LHCN-M2 (cell line): ENCODE measurements around the gene SOHLH1. TPM values are rescaled to one million over a fixed set of nuclear protein-coding genes. Genes with fewer than 3 reads are reported as not detected.

Experiments
- DNase-seq: peaks from one replicate; pipeline ENCODE4 v3.0.0-alpha.2; 2012; ENCODE audit warnings: low read depth
- total RNA-seq: library from RNA; depleted of rRNA; stranded (reverse); fragments of >200 nt; gene quantifications from 2 replicates; pipeline ENCODE4 v1.2.3, GENCODE V29; 2014

The SOHLH1 gene
- total RNA-seq, 1 experiment from 2014 or later = not detected

DNA sequence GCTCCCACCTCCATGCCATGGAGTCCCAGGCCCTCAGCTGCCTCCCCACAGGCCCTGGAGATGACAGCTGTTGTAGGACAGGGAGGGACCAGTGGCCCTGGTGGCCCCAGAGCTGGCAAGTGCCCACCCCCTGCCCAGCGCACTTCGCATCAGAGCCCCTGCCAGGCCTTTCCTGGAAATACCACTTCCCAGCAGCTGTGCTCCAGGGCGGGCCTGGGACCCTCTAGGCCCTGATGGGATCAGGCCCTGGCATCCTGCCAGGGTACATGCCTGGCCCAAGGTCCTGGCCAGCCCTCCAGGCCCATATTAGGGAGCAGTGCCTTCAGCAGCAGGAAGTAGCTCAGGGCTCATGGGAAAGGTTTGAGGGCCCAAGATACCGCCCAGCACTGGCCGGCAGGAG lies 5.2 kb upstream of the SOHLH1 start:
- DNase-seq = no peak

DNA sequence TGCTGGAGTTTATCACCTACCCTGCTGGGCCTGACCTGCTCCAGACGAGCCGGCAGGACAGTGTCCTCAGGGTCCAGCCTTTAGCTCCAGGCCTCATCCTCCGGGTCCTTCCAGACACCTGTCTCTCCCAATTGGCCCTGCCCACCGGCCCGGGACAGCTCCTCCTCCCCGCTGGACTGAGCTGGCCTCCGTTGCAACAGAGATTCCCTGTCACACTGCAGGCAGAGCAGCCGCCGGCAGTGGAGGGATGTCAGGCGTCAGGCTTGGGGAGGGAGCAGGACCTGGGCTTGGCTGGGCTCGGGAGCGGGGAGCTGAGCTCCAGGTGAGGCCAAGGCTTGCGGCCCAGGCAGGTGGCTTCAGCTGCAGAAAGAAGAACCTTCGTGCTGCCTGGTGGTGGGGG lies 4.4 kb upstream of the SOHLH1 start:
- DNase-seq = no peak

DNA sequence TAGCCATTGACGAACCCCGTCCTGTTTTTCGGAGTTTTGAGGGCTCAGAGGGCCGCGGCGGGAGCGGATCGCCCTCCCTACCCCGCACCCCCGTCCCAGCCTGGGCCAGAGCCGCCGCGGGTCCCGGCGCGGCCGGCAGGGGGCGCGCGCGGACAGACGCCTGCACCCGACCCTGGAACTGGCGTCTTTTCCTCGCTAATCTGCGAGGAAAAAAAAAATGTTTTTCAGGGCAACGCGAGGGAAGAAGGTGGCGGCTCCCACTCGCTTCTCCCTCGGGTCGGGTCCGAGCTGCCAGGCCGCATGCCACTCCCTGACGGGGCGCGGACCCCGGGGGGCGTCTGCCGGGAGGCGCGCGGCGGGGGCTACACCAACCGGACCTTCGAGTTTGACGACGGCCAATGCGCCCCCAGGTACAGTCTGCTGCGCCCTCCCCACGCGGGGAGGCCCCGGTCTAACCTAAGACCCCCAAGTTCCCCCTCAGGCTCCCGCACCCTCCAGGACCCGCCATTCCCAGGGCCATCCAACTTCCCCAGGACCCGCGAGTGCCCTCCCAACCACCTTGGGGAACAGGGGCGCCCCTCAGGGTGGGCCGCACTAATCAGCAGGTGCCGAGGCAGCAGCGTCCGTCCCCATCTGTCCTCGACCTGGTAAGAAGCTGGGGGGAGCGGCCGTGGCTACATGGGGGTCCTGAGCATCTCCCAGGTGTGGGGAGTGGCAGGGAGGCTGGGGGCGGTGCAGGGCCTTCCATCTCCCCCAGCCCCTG lies 2.9 kb upstream of the SOHLH1 start, which contains the start of gene KCNT1:
Gene KCNT1 (plus strand): TSS at position 227 of the 763 bp plus-strand sequence. CDS start 74 bp downstream, at position 301.
- peak; percentile 19 for DNase-seq

DNA sequence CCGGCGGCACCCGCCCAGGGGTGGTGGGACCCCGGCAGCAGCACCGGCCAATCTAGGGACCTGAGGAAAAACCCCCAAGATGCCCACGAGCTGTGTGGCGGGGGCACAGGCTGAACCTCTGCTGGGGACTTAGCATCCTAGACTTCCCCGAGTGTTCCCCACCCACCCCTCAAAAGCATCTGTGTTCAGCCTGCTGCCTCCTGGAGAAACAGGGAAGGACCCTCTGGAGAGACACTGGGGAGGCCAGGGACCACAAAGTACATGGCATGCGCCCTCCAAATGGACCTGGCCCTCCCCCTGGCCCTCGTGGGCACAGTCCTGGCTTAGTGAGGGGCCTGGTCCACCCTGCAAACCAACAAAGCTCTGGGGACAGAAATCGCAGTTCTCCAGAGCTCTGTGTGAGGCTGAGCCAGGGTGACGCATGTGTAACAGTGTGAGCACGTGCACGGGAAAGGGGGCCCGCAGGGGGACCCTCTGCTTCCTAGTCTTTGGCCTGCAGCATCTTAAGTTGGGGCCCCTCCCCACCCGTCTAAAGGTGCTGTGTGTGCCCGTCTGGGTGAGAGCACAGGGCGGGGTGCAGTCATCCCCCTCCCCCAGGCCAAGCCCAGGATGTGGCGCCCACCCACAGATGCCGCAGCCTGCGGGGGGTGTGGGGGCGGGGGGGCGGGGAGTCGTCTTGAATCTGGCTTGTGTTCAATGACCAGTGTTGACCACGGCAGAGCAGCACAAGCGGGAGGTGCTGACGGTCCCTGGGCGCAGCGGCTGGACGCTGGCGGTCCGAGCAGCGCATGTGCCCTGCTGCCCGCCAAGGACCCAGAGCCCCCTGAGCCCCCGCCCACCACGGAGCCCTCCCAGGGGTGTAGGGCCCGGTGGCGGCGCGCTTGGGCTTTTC lies 2.0 kb upstream of the SOHLH1 start:
- DNase-seq = no peak

- no peak for DNase-seq
Measured at GRCh38 chr9:135700525-135700924, 1.2 kb upstream of the SOHLH1 start.

DNA sequence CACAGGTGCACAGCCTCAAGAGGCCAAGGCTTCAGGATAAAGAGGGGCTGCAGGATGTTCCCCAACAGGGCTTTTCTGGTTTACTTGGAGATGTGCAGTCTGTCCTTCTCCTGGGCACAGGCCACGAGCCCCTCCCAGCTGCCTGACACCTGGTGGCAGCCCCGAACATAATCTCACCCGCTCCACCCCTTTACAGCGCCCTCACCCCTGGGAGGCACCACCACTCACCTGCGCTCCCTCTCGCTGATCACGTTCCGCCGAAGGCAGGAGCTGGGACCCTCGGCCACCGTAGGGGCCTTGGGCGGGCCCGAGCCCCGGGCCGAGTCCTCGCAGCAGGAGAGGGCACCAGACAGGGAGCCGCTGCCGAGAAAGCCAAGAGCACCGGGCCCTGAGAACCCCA lies 514 bp downstream of the SOHLH1 start:
- DNase-seq = no peak

DNA sequence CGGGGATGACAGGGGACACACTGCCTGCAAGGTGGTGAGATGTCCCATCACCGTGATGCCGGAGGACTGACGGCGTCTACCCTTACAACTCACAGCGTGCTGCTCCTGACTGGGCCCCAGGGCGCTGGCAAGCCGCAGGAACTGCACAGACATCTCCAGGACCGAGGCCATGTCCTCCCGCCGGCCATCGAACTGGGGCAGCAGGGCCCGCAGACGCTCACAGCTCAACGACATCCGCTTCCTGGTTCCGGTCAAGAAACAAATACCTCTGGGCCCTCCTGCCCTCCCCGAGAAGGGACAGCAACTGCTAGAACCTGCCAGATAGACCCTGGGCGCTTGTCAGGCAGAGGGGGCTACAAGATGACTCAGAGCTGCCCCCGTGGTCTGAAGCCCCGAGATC lies 1.0 kb downstream of the SOHLH1 start:
- no peak for DNase-seq

DNA sequence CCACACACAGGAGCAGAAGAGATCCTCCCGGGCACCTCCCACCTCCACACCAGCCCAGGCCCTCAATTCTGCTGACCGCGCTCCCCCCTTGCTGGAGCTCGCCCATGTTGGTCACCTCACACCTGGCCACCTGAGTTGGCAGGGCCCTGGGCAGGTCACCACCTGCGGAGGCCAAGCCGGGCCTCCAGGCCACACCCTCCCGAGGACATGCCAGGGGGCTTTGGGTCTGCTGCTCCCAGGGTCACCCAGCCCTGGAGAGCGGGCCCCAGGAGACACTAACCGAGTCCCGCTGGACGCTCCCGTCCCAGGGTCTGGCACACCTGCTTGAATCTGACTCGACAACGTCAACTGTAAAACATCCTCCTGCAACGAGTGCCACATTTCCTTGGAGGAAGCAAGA lies 2.1 kb downstream of the SOHLH1 start:
- no peak for DNase-seq

DNA sequence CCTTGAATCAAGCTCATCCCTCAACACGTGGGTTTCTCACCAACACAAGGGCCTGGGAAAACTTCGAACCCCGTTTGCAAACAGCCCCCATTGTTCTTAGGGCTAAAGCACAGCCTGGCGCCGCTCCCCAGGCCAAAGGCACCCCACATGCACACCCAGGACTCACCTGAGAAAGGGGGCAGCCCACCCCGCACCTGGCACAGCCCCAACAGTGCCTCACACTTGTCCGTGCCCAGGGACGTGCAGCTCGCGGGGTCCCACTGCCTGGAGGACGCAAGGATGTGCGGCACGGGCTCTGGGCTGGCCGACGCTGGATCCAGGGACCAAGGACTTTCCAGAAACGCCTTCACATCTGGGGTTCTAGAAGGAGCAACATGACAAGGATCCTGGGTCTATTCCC lies 2.8 kb downstream of the SOHLH1 start:
- no peak for DNase-seq

GRCh38 chr9:135695642-135696041 lies 3.6 kb downstream of the SOHLH1 start:
- DNase-seq = no peak

DNA sequence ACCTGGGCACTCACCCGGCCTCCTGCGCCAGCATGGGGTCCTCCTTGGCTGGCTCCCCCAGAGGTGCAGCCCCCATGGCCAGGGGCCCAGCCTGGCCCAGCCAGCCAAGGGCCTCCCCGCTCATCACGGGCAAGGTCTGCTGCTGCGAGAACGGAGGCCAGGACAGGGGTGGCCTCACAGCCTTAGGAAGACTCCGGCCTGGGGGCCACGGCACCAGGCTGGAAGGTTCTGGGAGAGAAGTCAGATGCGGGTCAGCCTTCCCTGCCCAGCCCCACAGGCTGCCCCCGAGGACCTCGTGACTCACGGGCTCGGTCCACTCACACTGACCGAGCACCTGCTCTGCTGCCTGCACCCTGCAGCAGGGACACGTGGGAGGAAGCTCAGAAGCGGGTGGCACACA lies 4.2 kb downstream of the SOHLH1 start:
- DNase-seq = no peak

- DNase-seq = no peak
Measured at GRCh38 chr9:135694414-135694813, 4.9 kb downstream of the SOHLH1 start.

DNA sequence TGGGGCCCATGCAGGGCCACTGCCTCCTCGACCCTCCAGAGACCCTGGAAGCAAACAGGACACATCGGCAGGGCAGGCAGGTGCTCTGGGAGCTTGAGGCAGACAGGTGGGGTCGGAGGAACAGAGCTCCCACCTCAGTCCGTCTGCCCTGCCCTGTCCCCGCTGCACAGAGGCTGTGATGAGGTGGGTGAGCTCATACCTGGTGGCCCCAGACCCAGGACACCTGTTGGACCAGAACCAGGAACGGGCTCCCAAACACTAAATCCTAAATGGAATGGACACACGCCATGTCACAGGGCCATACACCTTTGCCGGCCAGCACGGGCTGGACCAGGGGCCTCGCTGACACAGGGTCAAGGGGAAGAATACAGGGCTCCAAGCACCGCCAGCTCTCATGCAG lies 5.5 kb downstream of the SOHLH1 start:
- DNase-seq = no peak

- DNase-seq = no peak
Measured at GRCh38 chr9:135693265-135693664, 6.0 kb downstream of the SOHLH1 start.

DNA sequence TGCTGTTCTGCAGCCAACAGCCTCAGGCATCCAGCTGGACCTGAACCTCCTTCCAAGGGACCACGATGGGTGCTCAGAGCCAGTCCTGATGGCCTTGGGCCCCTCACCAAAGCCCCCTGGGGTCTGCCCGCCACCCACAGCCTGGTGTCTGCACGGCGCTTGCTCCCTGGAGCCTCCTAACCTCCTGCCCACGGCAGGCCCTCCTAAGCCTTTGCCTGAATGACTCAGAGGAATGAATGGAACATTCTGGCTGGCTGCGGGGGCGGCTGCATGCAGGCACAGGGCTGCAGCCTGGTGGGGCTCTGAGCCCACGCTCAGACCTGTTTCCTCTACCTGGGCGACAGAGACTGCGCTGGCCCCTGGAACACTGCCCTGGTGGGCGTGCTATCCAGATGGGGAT lies 6.9 kb downstream of the SOHLH1 start:
- no peak for DNase-seq

DNA sequence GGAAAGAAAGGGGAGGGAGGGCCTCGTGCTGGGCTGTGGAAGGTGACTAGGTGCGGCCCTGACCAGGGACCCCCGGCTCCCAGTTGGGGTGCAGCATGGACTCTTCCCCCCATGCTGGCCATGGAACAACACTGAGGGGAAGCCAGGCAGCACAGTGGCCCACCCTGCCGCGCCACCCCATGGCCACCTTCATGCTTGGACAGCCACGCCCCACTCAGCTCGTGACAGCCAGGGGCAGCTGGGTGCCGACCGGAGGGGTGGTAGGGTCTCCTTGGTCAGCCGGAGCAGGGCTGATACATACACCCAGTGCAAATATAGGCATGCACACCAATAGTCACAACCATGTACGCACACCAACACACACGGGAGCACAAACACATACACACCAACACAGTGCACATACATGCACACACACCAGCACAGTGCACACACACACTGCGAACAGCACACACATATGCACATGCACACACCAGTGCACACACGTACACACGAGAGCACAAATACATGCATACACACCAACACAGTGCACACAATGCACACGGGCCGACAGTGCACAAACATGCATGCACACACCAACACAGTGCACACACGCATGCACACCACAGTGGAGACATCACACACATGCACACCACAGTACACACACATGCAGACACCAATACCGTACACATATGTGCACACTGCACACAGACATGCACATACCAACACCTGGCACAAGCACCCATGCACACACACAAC lies 8.3 kb downstream of the SOHLH1 start:
- DNase-seq = no peak

- DNase-seq = no peak
Measured at GRCh38 chr9:135689011-135689410, 10.3 kb downstream of the SOHLH1 start.

GRCh38 chr9:135687216-135687615 lies 12.1 kb downstream of the SOHLH1 start:
- no peak for DNase-seq

DNA sequence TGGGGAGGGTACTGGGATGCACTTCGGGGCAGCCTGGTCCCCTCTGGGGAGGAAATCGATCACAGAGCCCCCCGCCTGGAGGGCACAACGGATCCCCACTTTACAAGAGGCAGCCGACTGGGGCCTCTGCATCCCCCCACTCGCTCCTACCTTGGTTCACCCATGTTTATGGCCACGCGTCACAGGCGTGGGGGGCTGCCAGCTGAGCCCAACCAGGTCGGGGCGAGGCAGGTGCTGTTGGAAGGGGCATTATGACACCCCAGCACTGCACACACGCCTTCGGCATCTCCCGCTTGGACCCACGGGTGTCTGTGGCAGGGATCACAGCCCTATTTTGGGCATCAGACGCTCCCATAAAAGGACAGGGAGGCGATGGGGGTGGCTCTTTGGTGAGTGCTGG lies 14.6 kb downstream of the SOHLH1 start:
- DNase-seq = no peak

GRCh38 chr9:135683401-135684034 lies 15.8 kb downstream of the SOHLH1 start:
- no peak for DNase-seq

- DNase-seq = no peak
Measured at GRCh38 chr9:135681161-135681560, 18.1 kb downstream of the SOHLH1 start.

- no peak for DNase-seq
Measured at GRCh38 chr9:135680056-135680455, 19.2 kb downstream of the SOHLH1 start.
